ENCODE results near the gene VEGFB.

Gene VEGFB

GRCh38 chr11:64285885-64286800, 51.8 kb downstream of the VEGFB start:
- peak overlapping the region; percentile 98 for H3K27ac ChIP-seq

GRCh38 chr11:64286801-64287159, 52.4 kb downstream of the VEGFB start:
- no peak for TF ChIP-seq CTCF (conservative IDR thresholded peaks at IDR 0.05)
- H3K27ac ChIP-seq: peak overlapping the region; percentile 98

More at GRCh38 chr11:64285885-64286800, 51.8 kb downstream of the VEGFB start:
- peak; percentile 89 for TF ChIP-seq CTCF (conservative IDR thresholded peaks at IDR 0.05)

- H3K27ac ChIP-seq: peak overlapping the region; percentile 98; the same call in 1 of the 2 replicates
- no peak for TF ChIP-seq CTCF (conservative IDR thresholded peaks at IDR 0.05)
Observed at GRCh38 chr11:64287676-64288352, 53.4 kb downstream of the VEGFB start.

GRCh38 chr11:64288353-64288750, 54.0 kb downstream of the VEGFB start:
- H3K27ac ChIP-seq: no peak overlapping the region
- TF ChIP-seq CTCF (conservative IDR thresholded peaks at IDR 0.05): no peak

All from VCaP (cell line).